NCI-H128 (cell line): ENCODE data around the gene ELFN1.

Source experiments
- DNase-seq: peaks from one replicate; lab custom pipeline; 2025; ENCODE audit not compliant: unreplicated experiment; lab: John Stamatoyannopoulos, UW

The ELFN1 gene

DNA sequence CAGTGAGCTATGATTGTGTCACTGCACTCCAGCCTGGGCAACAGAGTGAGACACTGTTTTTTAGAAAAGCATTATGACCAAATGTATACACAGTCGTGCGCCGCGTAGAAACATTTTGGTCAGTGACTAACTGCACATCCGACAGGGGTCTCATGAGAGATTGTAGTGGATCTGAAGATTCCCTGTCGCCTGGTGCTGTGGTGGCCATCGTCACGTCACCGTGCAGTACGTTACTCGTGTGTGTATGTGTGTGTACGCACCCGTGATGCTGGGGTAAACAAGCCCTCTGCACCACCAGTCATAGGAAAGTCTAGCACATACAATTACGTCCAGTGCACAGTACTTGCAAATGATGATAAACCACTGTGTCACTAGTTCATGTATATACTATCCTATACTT, 109.4 kb downstream of the ELFN1 start:
- DNase-seq: no peak

DNA sequence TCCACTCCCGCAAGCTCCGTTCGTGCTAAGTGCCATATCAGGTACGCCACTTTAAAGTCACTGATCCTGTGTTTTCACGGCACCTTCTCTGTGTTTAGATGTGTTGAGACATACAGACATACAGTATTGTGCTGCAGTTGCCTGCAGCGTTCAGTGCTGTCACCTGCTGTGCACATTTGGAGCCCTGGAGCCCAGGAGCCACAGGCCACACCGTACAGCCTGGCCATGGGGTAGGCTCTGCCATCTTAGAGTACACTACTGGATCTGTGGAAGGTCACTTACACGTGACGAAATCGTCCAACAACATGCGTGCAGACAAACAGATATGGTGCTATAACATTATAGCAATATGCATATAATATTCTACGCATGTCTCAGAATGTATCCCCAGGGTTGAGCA, 111.3 kb downstream of the ELFN1 start:
- DNase-seq: no peak

DNA sequence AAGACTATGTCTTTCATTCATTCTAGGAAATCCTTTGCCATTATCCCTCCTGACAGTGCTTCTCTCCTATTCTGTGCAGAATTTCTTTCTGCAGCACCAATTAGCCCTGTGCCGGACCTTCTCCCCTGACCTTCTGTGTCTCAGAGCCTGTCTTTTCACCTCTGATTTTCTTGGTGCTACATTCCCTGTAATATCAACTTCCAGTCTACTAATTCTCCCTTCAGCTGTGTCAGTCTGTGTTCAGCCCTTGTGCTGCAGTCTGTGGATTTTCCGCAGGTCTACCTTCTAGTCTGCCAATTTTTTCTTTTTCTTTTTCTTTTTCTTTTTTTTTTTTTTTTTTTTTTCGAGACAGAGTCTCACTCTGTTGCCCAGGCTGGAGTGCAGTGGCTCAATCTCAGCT, 115.8 kb downstream of the ELFN1 start:
- no peak for DNase-seq

DNA sequence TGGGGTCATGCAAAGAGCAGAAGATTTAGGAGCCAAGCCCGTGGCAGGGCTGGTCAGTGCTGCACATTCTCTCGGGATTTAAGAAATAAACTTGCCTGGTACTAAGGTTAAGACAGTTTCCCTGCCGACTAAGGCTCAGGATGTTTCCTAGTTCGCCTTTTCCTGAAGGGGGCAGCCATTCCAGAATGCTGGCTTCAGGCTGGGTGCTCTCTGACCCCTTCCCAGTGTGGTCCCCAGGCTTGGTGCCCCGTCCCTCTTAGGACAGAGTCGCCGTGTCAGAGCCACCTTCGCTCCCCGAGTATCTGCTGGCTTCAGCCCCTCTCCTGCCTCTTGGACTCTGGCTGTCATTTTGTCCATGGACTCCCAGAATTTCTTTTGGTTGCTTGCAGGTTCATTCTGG, 117.2 kb downstream of the ELFN1 start:
- DNase-seq: no peak

DNA sequence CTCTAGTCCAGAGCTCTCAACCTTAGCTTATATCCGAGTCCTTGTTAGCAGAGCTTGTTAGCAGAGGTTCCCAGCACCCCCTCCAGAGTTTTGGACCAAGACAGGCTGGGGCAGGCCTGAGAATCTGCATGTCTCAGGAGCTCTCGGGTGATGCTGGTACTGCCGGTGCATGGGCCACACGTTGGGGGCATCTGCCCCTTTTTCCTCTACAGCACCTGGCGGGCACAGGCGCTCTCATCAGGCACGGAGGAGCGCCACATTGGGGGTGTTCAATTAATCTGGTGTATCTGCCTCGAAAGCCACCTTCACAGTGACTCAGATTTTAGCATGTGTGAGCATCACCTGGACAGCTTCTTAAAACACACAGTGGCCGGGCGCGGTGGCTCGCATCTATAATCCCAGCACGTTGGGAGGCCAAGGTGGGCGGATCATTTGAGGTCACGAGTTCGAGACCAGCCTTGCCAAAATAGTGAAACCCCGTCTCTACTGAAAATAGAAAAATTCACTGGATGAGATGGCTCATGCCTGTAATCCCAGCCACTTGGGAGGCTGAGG, 117.7 kb downstream of the ELFN1 start:
- no peak for DNase-seq

- no peak for DNase-seq
Observed at GRCh38 chr7:1794888-1795542, 124.9 kb downstream of the ELFN1 start.
